DMS114 treated with DMSO at 0.1 percent for 48 hours (cell line): ENCODE data around the gene RRP12.
A peak's percentile ranks its signal among the peaks of the same experiment; 100 is the strongest.

Experiments used
- DNase-seq: peaks from one replicate; lab custom pipeline; 2025; ENCODE audit not compliant: unreplicated experiment; lab: John Stamatoyannopoulos, UW

Gene RRP12

DNA sequence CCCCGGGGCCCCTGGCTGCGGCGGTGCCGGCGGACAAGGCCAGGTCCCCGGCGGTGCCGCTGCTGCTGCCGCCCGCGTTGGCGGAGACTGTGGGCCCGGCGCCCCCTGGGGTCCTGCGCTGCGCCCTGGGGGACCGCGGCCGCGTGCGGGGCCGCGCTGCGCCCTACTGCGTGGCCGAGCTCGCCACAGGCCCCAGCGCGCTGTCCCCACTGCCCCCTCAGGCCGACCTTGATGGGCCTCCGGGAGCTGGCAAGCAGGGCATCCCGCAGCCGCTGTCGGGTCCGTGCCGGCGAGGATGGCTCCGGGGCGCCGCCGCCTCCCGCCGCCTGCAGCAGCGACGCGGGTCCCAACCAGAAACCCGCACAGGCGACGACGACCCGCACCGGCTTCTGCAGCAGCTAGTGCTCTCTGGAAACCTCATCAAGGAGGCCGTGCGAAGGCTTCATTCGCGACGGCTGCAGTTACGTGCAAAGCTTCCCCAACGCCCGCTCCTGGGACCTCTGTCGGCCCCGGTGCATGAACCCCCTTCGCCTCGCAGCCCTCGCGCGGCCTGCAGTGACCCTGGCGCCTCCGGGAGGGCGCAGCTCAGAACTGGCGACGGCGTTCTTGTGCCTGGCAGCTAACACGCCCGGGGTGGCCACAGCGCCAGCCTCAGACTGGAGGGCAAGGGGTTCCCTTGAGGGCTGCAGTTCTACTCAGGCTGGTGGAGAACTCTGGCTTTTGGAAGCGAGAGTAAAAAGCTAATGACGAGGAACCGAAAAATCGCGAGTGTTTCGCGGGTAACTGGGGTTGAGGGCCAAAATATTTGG, 81.3 kb downstream of the RRP12 start:
- no peak for DNase-seq

DNA sequence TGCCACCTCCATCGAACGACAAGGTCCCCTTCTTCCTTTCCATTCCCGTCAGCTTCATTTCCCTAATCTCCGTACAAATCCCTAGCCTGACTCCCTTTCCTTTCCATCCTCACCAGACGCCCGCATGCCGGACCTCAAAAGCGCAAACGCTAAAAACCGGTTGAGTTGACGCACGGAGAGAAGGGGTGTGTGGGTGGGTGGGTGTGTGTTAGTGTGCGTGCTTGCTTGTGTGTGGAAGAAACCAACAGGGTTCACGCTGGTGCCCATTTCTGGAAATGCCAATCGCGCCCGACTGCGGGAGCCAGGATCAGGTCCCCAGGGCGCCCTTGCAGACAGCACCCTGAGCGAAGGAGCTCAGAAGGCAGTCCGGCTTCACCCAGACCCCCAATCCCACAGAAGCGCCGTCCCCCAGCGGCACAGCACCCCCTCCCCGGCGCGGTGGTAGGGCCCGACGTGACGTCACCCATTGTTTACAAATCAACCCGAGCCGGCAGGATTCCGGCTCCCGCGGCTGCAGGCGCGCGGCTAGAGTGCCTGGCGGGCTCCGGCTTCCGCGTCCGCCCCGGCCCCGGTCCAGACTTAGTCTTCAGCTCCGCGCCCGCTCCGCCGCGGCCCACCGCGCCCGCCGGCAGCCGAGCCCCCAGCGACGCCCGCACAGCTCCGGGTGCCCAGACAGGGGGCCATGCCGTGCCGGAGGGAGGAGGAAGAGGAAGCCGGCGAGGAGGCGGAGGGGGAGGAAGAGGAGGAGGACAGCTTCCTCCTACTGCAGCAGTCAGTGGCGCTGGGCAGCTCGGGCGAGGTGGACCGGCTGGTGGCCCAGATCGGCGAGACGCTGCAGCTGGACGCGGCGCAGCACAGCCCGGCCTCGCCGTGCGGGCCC, 82.1 kb downstream of the RRP12 start, which contains the start of gene FRAT1:
FRAT1 (plus strand) TSS at position 500 of the 880 bp plus-strand sequence; CDS start at position 683, 183 bp downstream.
- DNase-seq = peak; percentile 87

DNA sequence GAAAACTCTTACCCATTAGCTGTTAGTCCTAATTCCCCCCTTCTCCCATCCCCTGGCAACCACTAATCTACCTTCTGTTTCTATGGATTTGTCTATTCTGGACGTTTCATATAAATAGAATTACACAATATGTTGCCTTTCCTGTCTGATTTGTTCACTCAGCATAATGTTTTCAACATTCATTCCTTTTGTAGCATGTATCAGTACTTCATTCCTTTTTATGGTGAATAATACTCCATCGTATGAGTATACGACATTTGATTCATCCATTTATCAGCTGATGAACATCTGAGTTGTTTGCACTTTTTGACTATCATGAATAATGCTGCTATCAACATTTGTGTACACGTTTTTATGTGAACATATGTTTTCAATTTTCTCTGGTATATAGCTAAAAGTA, 86.5 kb downstream of the RRP12 start:
- no peak for DNase-seq

DNA sequence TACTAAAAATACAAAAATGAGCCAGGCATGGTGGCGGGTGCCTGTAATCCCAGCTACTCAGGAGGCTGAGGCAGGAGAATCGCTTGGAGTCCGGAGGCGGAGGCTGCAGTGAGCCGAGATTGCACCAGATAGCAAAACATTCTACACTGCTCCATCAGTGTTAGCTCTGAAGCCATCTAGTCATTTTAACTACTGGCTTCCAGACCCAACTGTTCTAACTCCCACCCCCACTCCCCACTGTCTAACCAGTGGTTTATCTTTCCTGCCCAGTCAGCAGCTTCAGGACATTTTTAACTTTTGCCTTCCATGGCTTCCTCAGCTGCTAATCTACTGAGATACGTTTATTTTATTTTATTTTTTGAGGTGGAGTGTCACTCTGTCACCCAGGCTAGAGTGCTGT, 88.2 kb downstream of the RRP12 start:
- no peak for DNase-seq

DNA sequence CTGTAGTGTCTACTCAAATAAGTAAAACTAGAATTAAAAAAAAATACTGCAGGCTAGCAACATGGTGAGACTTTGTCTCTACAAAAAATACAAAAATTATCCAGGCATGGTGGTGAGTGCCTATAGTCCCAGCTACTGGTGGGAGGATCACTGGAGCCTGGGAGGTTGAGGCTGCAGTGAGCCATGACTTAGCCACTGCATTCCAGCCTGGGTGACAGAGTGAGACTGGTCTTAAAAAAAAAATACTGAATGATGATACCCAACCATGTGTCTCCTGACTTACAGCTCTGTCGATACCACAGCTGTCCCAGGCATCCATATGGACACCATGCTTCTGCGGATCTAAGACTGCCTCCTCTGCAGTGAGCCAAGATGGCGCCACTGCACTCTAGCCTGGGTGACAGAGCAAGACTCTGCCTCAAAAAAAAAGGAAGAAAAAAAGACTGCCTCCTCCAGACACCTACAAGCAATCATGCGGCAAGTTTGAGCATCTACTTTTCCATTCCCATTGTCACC, 90.0 kb downstream of the RRP12 start:
- DNase-seq = no peak

DNA sequence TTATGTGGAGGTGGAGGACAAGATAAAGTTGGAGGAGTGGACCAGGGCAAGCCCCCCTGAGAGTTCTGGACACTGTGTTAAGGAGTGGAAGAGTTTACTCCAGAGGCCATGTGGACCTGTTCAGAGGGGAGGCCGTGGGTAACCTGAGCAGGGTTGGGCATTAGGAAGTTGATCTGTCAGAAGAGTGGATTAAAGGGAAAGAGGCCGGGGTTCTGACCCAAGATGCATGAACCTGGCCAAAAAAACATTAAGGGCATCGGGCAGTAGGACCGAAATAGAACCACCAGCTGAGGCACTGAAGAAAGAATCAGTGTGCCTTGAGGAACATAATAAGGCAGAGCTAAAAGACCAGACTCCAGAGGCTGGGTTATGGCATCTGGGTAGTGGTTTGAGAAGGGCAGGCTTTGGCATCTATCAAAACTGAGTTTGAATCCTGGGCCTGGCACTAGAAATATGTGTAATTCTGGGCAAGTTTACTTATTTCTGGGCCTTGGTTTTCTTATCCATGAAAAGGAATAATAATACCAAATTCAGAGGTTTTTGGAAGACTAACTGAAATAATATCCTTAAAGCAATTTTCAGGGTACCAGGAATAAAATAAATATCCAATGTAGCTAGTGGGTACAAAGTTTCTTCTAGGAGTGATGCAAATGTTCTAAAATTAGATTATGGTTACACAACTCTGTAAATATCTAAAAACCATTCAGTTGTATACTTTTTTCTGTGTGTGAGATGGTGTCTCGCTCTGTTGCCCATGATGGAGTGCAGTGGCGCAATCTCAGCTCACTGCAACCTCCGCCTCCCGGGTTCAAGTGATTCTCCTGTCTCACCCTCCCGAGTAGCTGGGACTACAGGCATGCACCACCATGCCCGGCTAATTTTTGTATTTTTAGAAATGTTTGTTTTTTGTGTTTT, 93.0 kb downstream of the RRP12 start:
- DNase-seq = no peak

DNA sequence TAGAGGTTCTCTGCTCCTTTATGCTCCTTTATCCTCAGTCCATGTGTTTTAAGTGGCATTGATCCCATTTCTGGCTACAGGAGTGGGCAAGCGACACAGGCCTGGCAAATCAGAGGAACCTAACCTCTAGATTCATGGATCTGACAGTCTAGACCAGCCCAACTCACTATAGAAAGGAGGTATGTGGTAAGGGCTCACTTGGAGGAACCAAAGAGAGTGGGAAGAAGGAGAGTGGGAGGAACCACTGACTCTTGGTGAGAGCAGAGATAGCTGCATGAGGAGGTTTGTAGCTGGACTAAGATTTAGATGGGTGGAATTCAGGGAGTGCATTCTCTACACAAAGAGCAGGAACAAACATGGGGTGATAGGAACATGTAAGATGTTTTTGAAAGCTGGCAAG, 93.7 kb downstream of the RRP12 start:
- no peak for DNase-seq
